H9 (cell line): ENCODE measurements around the gene JSRP1. TPM values are rescaled to one million over a fixed set of nuclear protein-coding genes. Genes with fewer than 3 reads are reported as not detected.

Experiments used
- DNase-seq: peaks from one replicate; pipeline ENCODE4 v3.0.0-alpha.2; 2017
- H2AFZ ChIP-seq: one replicate; pipeline ENCODE4 v1.6.1; 2013; ENCODE audit warnings: mild to moderate bottlenecking, low read length, control low read depth, moderate library complexity
- H2AK5ac ChIP-seq: 2 replicates; pipeline ENCODE4 v1.6.1; 2013; ENCODE audit warnings: low read length, control low read depth, mixed read lengths; ENCODE audit not compliant: insufficient read length
- H2BK120ac ChIP-seq: one replicate; pipeline ENCODE4 v1.6.1; 2013; ENCODE audit warnings: low read depth, mild to moderate bottlenecking, low read length, control low read depth, inconsistent platforms; ENCODE audit not compliant: poor library complexity, severe bottlenecking
- H2BK12ac ChIP-seq: 2 replicates; pipeline ENCODE4 v1.6.1; 2013; ENCODE audit warnings: low read length, control low read depth, mixed read lengths, low read depth; ENCODE audit not compliant: insufficient read length
- H2BK15ac ChIP-seq: 2 replicates; pipeline ENCODE4 v1.6.1; 2013; ENCODE audit warnings: low read depth, low read length, control low read depth
- H2BK20ac ChIP-seq: one replicate; pipeline ENCODE4 v1.6.1; 2013; ENCODE audit warnings: low read depth, mild to moderate bottlenecking, low read length, control low read depth, inconsistent platforms; ENCODE audit not compliant: poor library complexity, severe bottlenecking
- H2BK5ac ChIP-seq: 2 replicates; pipeline ENCODE4 v1.6.1; 2013; ENCODE audit warnings: low read length, control low read depth, mixed read lengths; ENCODE audit not compliant: insufficient read length
- H3K14ac ChIP-seq: 2 replicates; pipeline ENCODE4 v1.6.1; 2013; ENCODE audit warnings: low read length, control low read depth; ENCODE audit not compliant: insufficient read depth
- H3K18ac ChIP-seq: 2 replicates; pipeline ENCODE4 v1.6.1; 2013; ENCODE audit warnings: low read depth, mild to moderate bottlenecking, mixed read lengths, low read length, control low read depth; ENCODE audit not compliant: insufficient read length
- H3K23ac ChIP-seq: 2 replicates; pipeline ENCODE4 v1.6.1; 2013; ENCODE audit warnings: low read length, control low read depth, mixed read lengths, low read depth; ENCODE audit not compliant: insufficient read length
- H3K23me2 ChIP-seq: 2 replicates; pipeline ENCODE4 v1.6.1; 2013; ENCODE audit warnings: low read depth, mild to moderate bottlenecking, mixed read lengths, low read length, control low read depth; ENCODE audit not compliant: insufficient read length, poor library complexity, severe bottlenecking
- H3K27ac ChIP-seq: 2 replicates; pipeline ENCODE4 v1.5.1; 2013; ENCODE audit warnings: low read length, control low read depth, mixed read lengths, low read depth; ENCODE audit not compliant: insufficient read length
- H3K27me3 ChIP-seq: 2 replicates; pipeline ENCODE4 v1.6.1; 2013; ENCODE audit warnings: low read length, control low read depth, inconsistent platforms; ENCODE audit not compliant: insufficient read depth
- H3K4ac ChIP-seq: 2 replicates; pipeline ENCODE4 v1.6.1; 2013; ENCODE audit warnings: low read depth, mild to moderate bottlenecking, control low read depth, inconsistent platforms, low read length, moderate library complexity
- H3K4me1 ChIP-seq: 2 replicates; pipeline ENCODE4 v1.6.1; 2013; ENCODE audit warnings: low read length, control low read depth, inconsistent platforms; ENCODE audit not compliant: insufficient read depth
- H3K4me2 ChIP-seq: 2 replicates; pipeline ENCODE4 v1.6.1; 2013; ENCODE audit warnings: low read length, control low read depth, mixed read lengths; ENCODE audit not compliant: insufficient read length, insufficient read depth
- H3K56ac ChIP-seq: 2 replicates; pipeline ENCODE4 v1.6.1; 2013; ENCODE audit warnings: low read depth, mild to moderate bottlenecking, mixed read lengths, low read length, control low read depth; ENCODE audit not compliant: insufficient read length
- H3K79me1 ChIP-seq: 2 replicates; pipeline ENCODE4 v1.6.1; 2013; ENCODE audit warnings: low read depth, mild to moderate bottlenecking, moderate library complexity, low read length, control low read depth, inconsistent platforms; ENCODE audit not compliant: insufficient read depth, poor library complexity, severe bottlenecking
- H3K79me2 ChIP-seq: 2 replicates; pipeline ENCODE4 v1.6.1; 2013; ENCODE audit warnings: low read length, control low read depth, inconsistent platforms; ENCODE audit not compliant: insufficient read depth
- H3K9ac ChIP-seq: 2 replicates; pipeline ENCODE4 v1.6.1; 2013; ENCODE audit warnings: low read length, control low read depth, mixed read lengths; ENCODE audit not compliant: insufficient read length; ENCODE audit errors: extremely low read depth
- H3K9me3 ChIP-seq: one replicate; pipeline ENCODE4 v1.6.1; 2013; ENCODE audit warnings: low read depth, low read length, inconsistent platforms; ENCODE audit not compliant: control insufficient read depth
- H3T11ph ChIP-seq: one replicate; pipeline ENCODE4 v1.6.1; 2013; ENCODE audit warnings: mild to moderate bottlenecking, low read length, control low read depth, inconsistent platforms
- H4K20me1 ChIP-seq: one replicate; pipeline ENCODE4 v1.6.1; 2013; ENCODE audit not compliant: control insufficient read depth, insufficient read length, insufficient read depth
- H4K5ac ChIP-seq: 2 replicates; pipeline ENCODE4 v1.6.1; 2013; ENCODE audit warnings: low read depth, mild to moderate bottlenecking, mixed read lengths, low read length, control low read depth; ENCODE audit not compliant: insufficient read length
- H4K8ac ChIP-seq: replicated peaks from 2 replicates; pipeline ENCODE4 v1.6.1; 2013; ENCODE audit warnings: low read length, control low read depth, mixed read lengths, low read depth; ENCODE audit not compliant: insufficient read length
- H4K91ac ChIP-seq: 2 replicates; pipeline ENCODE4 v1.6.1; 2013; ENCODE audit warnings: low read depth, mild to moderate bottlenecking, moderate library complexity, mixed read lengths, low read length, control low read depth; ENCODE audit not compliant: insufficient read length
- H3K27ac Mint-ChIP-seq, 3 experiments: 2 replicates in 2 of 3; 3 replicates in 1 of 3; pipeline ENCODE4 v1.8.0; 2020 to 2021; ENCODE audit warnings: mixed read lengths in 3 of 3, mild to moderate bottlenecking in 1 of 3, moderate library complexity in 1 of 3
- H3K27me3 Mint-ChIP-seq: 2 replicates; pipeline ENCODE4 v1.8.0; 2021; ENCODE audit warnings: low read depth, mild to moderate bottlenecking, moderate library complexity, mixed read lengths
- H3K36me3 Mint-ChIP-seq, 3 experiments: 2 replicates in 2 of 3; 3 replicates in 1 of 3; pipeline ENCODE4 v1.8.0; 2020 to 2021; ENCODE audit warnings: low read depth in 3 of 3, mixed read lengths in 3 of 3; ENCODE audit not compliant: insufficient read depth in 1 of 3
- H3K4me1 Mint-ChIP-seq, 2 experiments: 2 replicates each; pipeline ENCODE4 v1.8.0; 2020; ENCODE audit warnings: mixed read lengths in 2 of 2
- H3K4me3 Mint-ChIP-seq, 2 experiments: 2 replicates in 1 of 2; 3 replicates in 1 of 2; pipeline ENCODE4 v1.8.0; 2020 to 2021; ENCODE audit warnings: mild to moderate bottlenecking in 2 of 2, mixed read lengths in 2 of 2, moderate library complexity in 1 of 2
- H3K9me3 Mint-ChIP-seq, 2 experiments: 2 replicates in 1 of 2; 3 replicates in 1 of 2; pipeline ENCODE4 v1.8.0; 2020; ENCODE audit warnings: mild to moderate bottlenecking in 2 of 2, mixed read lengths in 2 of 2, moderate library complexity in 1 of 2
- WGBS: extraction: QIAGEN DNeasy Blood & Tissue Kit; methylation state at CpG from one replicate; pipeline ENCODE4 v1.1.7; 2013; ENCODE audit warnings: missing lambda C conversion rate, low lambda C conversion rate, mixed read lengths; ENCODE audit not compliant: insufficient read length; ENCODE audit errors: extremely low coverage; 5-methylcytosine and 5-hydroxymethylcytosine counted together
- total RNA-seq: library from RNA; stranded (reverse); gene quantifications from 2 replicates; pipeline ENCODE4 v1.2.1, GENCODE V29; 2021
- TF ChIP-seq, protein P1 (sequence below): fragments of 200-600 bp; sonication (generic); conservative IDR thresholded peaks from 3 replicates; pipeline ENCODE4 v1.8.0; 2021; ENCODE audit warnings: antibody characterized with exemption, mild to moderate bottlenecking

Gene JSRP1
- total RNA-seq, 1 experiment from 2014 or later: 0.90 TPM

DNA sequence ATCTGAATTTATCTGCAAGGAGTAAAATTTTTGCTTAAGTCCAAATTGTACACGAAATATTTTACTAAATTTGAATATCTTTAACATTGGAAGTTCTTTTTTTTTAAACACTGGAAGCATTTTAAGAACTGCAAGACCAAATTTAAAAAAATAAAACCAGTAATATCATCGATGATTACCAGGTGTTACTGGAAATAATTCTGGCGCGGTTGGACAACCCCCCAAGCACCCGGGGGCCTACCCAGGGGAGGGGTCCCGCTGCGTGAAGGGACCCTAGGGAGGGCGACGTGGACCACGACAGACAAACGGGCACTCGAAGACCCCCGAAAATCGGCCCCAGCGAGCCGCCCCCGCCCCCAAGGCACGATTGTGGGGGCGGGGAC is 12.6 kb upstream of the JSRP1 start:
- Histone ChIP-seq H2BK15ac (no peak overlapping the region), H4K91ac (no peak overlapping the region), H4K5ac (no peak overlapping the region), H2BK12ac (no peak overlapping the region), H3K9ac (peak overlapping the region; percentile 74), H2BK20ac (no peak overlapping the region), H3K9me3 (no peaks in the 10 kb centered on the region), H4K20me1 (peaks cover 2% of the 10 kb centered on the region), H3K4ac (no peak overlapping the region), H3K56ac (no peak overlapping the region), H3K14ac (0 out of 2 replicates have a peak overlapping the region, but pooled peaks have one; percentile 75), H2BK120ac (no peak overlapping the region), H3K4me1 (0 out of 2 replicates have a peak, but pooled peaks cover 2% of the 10 kb centered on the region), H3T11ph (no peak overlapping the region), H2AK5ac (no peak overlapping the region), H3K23me2 (peaks cover 4% of the 10 kb centered on the region), H3K4me2 (no peak overlapping the region), H3K27me3 (no peaks in the 10 kb centered on the region), H3K23ac (no peak overlapping the region), H2AFZ (no peak overlapping the region), H3K79me1 (no peaks in the 10 kb centered on the region), H3K79me2 (peaks cover 24% of the 10 kb centered on the region; the same call in 1 of the 2 replicates), H3K18ac (no peak overlapping the region), H2BK5ac (no peak overlapping the region), H3K27ac (no peak overlapping the region), H4K8ac (no peak overlapping the region)
- WGBS: no CpG with 5 or more reads among the region's 19 CpGs
- H3K9me3 Mint-ChIP-seq: no peaks in the 10 kb centered on the region; a peak in 3 of 5 replicates
- no peak overlapping the region; a peak in 1 of 7 replicates for H3K27ac Mint-ChIP-seq
- H3K36me3 Mint-ChIP-seq: peaks cover 12 to 32% (median 19%) of the 10 kb centered on the region in 3 experiments
- peaks cover 13 to 26% of the 10 kb centered on the region in 2 experiments for H3K4me1 Mint-ChIP-seq
- TF ChIP-seq, protein P1, sequence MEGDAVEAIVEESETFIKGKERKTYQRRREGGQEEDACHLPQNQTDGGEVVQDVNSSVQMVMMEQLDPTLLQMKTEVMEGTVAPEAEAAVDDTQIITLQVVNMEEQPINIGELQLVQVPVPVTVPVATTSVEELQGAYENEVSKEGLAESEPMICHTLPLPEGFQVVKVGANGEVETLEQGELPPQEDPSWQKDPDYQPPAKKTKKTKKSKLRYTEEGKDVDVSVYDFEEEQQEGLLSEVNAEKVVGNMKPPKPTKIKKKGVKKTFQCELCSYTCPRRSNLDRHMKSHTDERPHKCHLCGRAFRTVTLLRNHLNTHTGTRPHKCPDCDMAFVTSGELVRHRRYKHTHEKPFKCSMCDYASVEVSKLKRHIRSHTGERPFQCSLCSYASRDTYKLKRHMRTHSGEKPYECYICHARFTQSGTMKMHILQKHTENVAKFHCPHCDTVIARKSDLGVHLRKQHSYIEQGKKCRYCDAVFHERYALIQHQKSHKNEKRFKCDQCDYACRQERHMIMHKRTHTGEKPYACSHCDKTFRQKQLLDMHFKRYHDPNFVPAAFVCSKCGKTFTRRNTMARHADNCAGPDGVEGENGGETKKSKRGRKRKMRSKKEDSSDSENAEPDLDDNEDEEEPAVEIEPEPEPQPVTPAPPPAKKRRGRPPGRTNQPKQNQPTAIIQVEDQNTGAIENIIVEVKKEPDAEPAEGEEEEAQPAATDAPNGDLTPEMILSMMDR: no peak
- no peak for DNase-seq
- peaks cover 8% of the 10 kb centered on the region for H3K27me3 Mint-ChIP-seq
- H3K4me3 Mint-ChIP-seq: peak overlapping the region; percentile 91 to 97
